Measurements from ENCODE around the gene SGCD.

The SGCD gene

DNA sequence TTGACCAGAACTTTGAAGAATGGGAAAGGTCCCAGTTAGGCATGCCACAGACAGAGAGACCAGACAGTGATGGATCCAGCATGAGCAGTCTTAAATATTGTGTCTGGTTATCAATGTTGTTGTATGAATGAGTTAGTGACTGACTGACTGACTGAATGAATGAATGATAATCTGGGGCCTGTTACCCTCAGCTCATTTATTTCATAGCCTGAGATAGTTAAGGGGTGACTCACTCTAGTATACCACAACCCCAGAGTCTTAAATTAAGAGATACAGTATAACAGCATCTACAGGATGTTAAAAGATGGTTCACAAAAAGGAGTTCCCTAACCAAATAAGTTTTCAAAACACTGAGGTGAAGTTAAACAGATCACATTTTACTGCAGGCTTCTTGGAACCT is 133.5 kb downstream of the SGCD start:
- TF ChIP-seq, protein P1, sequence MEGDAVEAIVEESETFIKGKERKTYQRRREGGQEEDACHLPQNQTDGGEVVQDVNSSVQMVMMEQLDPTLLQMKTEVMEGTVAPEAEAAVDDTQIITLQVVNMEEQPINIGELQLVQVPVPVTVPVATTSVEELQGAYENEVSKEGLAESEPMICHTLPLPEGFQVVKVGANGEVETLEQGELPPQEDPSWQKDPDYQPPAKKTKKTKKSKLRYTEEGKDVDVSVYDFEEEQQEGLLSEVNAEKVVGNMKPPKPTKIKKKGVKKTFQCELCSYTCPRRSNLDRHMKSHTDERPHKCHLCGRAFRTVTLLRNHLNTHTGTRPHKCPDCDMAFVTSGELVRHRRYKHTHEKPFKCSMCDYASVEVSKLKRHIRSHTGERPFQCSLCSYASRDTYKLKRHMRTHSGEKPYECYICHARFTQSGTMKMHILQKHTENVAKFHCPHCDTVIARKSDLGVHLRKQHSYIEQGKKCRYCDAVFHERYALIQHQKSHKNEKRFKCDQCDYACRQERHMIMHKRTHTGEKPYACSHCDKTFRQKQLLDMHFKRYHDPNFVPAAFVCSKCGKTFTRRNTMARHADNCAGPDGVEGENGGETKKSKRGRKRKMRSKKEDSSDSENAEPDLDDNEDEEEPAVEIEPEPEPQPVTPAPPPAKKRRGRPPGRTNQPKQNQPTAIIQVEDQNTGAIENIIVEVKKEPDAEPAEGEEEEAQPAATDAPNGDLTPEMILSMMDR (conservative IDR thresholded peaks at IDR 0.05; ENCODE audit: control insufficient read depth, insufficient read depth, low read depth, low read length) = no peak
- DNase-seq (ENCODE audit: low read depth) = peak; percentile 40
- no peak overlapping the region for H3K4me3 ChIP-seq (ENCODE audit: control insufficient read depth, low read depth, low read length)

DNA sequence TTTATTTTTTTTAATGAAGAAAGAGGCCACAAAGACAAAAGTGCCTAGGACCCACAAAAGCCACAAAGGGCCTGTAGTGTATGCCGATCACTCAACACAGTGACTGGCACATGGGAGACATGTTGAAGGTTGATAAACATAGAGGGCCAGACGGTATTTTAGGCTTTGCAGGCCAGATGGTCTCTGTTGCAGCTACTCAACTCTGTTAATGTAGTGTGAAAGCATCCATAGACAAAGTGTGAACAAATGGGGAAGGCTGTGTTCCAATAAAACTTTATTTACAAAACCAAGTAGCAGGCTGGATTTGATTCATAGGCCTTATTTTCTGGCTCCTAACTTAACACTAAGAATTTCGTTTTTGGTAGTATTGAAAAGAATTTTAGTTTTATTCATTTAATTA is 139.9 kb downstream of the SGCD start:
- no peak overlapping the region for H3K4me3 ChIP-seq (ENCODE audit: control insufficient read depth, low read depth, low read length)
- DNase-seq (ENCODE audit: low read depth) = no peak
- TF ChIP-seq, protein P1 (conservative IDR thresholded peaks at IDR 0.05; ENCODE audit: control insufficient read depth, insufficient read depth, low read depth, low read length) = no peak

DNA sequence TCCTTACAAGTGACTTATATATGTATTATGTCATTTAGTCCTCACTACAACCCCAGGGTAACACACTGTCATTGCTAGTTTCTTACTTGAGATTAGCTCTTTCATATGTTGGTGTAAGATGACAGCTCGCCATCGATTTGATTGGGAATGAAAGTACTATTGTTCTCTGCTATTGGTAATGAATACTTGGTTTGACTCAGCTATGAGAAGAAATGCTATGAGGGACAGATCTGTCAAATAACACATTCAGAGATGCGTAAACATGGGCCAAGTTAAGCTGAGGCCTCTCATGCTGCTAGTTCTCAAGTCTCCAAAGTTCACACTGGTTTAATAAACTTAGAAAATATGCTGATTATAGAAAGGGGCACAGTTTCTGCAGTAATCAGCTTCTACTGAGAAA is 142.7 kb downstream of the SGCD start:
- TF ChIP-seq, protein P1 (conservative IDR thresholded peaks at IDR 0.05; ENCODE audit: control insufficient read depth, insufficient read depth, low read depth, low read length) = no peak
- DNase-seq (ENCODE audit: low read depth) = no peak
- H3K4me3 ChIP-seq (ENCODE audit: control insufficient read depth, low read depth, low read length) = no peak overlapping the region

DNA sequence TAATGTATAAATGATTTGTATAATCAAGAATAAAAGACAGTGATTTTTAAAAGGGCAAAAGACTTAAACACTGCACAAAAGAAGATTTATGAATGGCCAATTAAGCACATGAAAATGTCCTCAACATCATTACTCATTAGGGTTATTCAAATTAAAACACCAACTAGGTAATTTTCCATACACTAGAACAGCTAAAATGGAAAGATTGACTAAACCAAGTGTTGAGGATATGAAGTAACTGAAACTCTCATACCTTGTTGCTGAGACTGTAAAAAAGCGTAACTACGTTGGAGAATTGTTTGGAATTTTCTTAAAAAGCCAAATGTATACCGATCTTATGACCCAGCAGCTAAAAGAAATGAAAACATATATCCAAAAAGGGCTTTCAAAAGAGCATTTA is 144.9 kb downstream of the SGCD start:
- no peak for DNase-seq (ENCODE audit: low read depth)
- H3K4me3 ChIP-seq (ENCODE audit: control insufficient read depth, low read depth, low read length) = no peak overlapping the region
- TF ChIP-seq, protein P1 (conservative IDR thresholded peaks at IDR 0.05; ENCODE audit: control insufficient read depth, insufficient read depth, low read depth, low read length) = no peak

DNA sequence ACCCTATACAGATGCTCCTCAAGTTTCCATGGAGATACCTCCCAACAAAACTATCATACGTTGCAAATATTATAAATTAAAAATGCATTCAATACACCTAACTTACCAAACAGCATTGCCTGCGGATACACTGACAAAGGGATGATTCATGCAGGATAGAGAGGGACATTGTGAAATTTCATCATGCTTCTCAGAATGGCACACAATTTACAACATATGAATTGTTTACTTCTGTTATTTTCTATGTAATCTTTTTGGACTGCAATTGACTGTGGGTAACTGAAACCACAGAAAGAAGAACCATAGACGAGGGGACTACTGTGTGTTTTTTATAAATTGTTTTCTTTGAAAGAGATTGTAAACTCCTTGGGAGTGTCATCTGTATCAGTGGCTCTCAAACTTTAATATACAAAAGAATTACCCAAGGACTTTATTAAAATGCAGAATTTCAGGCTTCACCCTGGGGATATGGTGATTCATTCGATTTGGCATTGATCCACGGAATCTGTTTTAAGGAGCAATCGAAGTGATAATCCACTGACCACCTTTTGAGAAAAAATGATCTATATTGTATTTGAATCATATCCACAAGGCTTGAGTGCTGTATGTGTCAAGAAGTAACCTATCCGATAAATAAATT is 146.4 kb downstream of the SGCD start:
- DNase-seq (ENCODE audit: low read depth) = peak; percentile 75
- TF ChIP-seq, protein P1 (conservative IDR thresholded peaks at IDR 0.05; ENCODE audit: control insufficient read depth, insufficient read depth, low read depth, low read length) = no peak
- no peak overlapping the region for H3K4me3 ChIP-seq (ENCODE audit: control insufficient read depth, low read depth, low read length)

DNA sequence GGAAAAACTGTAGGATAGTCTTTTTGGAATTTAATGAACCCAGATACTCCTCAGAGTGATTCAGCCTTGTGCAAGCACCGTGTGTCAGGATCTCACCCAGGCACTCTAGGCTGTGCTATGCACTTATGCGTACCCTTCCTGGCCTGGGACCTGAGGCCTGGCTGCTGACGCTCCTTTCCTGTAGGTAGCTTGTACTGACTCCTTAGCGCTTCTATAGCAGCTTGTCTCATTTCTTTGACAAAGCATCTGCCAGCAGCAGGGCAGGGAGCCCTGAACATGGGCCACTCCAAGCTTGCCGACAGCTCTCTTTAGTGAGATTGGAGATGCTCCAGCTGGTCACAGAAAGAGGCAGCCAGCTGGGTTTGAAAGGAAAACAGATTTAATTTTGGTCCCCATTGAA is 147.3 kb downstream of the SGCD start:
- DNase-seq (ENCODE audit: low read depth) = peak; percentile 78
- TF ChIP-seq, protein P1 (conservative IDR thresholded peaks at IDR 0.05; ENCODE audit: control insufficient read depth, insufficient read depth, low read depth, low read length) = no peak
- H3K4me3 ChIP-seq (ENCODE audit: control insufficient read depth, low read depth, low read length) = no peak overlapping the region

Data from fibroblast of mammary gland (primary cell).